Activated CD4-positive, alpha-beta T cell treated with anti-CD3 and anti-CD28 coated beads for 24 hours (primary cell): ENCODE measurements around the gene FARS2.

ENCODE experiments used
- DNase-seq, 2 donors: peaks; one replicate each; pipeline ENCODE4 v3.0.0-alpha.2; 2020; ENCODE audit warnings: low read depth in 2 of 2

The FARS2 gene

GRCh38 chr6:5580736-5581581 lies 319.6 kb downstream of the FARS2 start:
- no peak for DNase-seq

DNA sequence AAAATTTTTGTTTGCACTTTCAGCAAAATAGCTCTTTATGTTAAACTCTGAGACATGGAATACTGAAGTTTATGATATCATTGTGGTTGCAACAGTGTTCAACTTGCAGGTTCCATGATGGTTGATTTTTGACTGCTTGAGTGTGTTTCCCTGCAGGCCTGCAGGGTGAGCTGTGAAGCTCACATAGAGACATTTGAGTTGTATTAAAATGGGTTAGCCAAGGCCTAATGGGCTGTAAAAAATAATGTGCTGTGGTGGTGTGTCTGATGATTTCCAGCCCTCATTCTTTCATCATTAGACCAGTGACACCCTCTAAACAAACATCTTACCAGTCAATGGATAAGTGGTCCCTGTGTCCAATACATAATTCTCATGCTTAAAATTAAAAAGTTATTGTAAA lies 321.4 kb downstream of the FARS2 start:
- DNase-seq, result no peak

DNA sequence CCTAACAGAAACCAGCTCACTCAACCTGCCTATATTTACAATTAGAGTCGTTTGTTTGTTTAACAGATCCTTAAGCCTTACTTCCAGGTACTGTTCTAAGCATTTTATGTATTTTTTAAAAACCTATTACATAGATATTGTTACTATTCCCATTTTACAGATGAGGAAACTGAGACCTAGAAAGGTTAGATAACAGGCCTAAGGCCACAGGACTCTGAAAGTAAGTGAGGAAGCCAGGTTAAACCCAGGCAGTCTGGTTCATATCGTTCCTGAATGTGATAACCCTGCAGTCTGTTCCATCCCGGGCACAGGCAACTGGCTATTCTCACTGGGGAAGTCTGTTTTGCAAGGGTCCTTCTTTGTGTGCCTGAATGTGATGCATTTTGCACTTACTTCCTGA lies 322.2 kb downstream of the FARS2 start:
- no peak for DNase-seq

GRCh38 chr6:5584078-5584482 lies 322.8 kb downstream of the FARS2 start:
- DNase-seq, result no peak

- no peak for DNase-seq
These were observed 326.3 kb downstream of the FARS2 start for GRCh38 chr6:5587648-5588047.

DNA sequence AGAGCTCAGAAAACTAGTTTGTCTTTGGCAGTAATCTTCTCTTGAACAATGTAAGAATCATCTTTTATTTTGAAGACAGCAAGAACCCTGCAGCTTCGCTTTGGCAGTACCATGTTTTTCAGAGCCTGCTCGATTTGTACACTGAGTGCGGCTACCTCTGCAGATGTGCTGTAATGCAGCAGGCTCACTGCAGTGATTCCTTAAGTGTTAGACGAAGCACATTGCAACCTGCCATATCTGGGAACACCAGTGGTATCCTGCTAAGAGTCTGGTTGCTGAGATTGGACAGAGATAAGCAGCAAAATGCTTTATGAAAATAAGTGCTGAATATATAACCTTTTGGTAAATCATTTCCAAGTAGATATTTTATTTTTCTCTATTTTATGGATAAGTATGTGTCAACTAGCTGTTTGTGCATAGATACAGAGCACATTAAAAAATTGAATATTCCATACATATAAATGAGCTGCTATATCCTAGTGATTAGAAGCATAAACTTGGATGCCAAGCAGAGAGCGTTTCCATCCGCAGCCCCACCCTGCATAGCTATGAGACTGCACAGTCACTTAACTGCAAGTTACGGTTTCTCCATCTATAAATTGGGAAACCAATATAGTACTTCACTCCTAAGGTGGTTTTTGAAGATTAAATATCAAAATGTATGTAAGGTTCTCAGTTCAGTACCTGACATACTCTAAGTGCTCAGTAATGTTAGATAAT lies 328.3 kb downstream of the FARS2 start:
- DNase-seq, result no peak

DNA sequence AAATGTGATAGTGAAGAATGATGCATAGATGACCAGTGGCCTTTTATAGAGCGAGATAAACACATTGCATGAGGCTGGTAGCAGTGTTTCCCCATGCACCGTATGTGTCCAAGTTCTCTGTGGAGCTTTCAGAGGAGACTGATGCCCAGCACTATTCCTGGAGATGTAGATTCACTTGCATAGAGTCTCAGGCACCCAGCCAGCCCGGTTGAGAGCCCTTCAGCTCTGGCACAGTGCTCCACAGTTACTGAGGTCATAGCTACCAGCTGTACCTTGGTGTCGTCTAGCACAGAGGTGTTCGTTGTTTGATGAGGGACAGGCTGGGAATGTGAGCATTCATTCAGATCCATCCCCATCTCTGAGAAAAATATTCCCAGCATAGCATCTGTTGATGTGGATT lies 328.9 kb downstream of the FARS2 start:
- DNase-seq, result no peak

DNA sequence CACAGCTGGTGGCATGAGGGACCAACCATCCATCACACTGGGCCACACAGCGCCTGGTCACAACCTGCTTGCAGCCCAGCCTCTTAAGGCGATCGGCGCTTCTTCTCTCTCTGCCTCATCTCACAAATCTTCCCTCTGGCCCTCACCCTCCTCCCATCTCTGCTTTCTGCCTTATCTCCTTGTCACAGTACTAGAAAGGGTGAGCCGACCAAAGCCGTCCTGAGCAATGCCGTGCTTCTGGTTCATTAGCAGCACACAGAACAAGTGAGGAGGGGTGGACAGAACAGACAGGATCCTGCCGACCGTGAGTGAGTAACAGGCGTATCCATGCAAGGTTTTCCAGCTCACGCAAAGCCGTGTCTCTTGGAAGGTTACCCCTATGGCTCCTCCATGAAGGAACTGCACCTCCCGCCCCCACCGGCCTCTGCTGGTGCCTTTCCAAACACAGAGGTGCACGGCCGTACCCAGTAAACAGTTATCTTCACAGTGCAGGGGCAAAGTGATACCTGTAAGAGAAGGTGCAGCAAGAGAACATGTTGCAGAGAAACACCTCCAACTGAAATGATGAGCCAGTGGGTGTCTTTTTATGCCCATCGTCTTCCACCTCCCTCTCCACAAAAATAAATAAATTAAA lies 331.7 kb downstream of the FARS2 start:
- DNase-seq, result no peak

DNA sequence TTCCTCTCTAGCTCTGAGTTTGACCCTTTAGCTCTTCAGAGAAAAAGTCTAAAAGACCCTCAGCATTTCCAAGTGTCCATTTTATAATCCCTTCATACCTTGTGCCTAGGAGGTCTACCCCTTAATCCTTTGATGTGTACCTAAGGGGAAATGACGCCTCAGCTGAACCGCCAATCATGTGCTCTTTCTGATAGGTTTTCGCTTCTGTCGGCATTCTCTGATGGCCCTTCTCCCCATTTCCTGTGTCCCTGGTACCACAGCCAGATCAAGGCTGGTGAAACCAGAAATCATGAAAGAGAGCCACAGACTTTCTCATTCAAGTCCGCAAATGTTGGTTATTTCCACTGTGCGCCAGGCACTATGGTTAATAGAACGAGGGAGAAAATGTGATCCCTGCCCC lies 333.9 kb downstream of the FARS2 start:
- no peak for DNase-seq

GRCh38 chr6:5597413-5597812 lies 336.1 kb downstream of the FARS2 start:
- no peak for DNase-seq

- no peak for DNase-seq
These were observed 336.8 kb downstream of the FARS2 start for GRCh38 chr6:5598123-5598522.

GRCh38 chr6:5599127-5599526 lies 337.8 kb downstream of the FARS2 start:
- DNase-seq, result no peak

DNA sequence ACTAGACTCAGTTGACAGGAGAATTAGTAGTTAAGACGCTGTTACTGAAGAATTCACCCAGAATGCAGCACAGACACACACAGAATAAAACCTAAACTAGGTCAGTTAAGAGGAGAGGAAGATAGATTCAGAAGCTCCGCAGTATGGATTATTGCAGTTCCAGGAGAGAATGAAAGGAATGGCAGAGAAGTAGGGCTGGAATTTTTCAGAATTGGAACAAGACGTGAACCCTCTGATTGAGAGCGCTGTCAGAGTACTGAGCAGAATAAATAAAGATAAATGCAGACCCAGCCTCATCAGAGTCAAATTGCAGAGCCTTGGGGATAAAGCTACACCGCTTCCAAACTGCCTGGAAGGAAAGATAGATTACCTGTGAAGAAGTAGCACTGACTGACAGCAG lies 344.6 kb downstream of the FARS2 start:
- DNase-seq, result no peak

GRCh38 chr6:5606546-5606945 lies 345.2 kb downstream of the FARS2 start:
- DNase-seq, result no peak

GRCh38 chr6:5610640-5611039 lies 349.3 kb downstream of the FARS2 start:
- no peak for DNase-seq

DNA sequence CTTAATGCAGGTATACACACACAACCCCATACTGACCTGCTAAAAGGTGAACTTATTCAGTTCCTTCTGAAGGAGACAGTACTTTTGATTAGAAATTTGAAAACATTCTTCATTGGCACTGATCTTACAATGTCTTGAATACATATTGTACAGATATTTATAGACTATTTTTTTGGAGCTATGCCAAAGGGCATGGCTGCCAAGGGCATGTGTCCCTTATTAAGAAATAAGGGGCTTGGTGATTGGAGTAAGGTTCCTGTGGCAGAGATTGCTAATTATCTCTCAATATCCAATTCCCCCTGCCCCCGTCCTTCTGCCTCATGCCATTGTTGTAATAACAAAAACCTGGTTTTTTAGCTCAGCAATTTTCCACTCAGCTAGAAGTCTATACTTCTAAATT lies 355.9 kb downstream of the FARS2 start:
- no peak for DNase-seq

GRCh38 chr6:5619249-5619648 lies 357.9 kb downstream of the FARS2 start:
- no peak for DNase-seq

DNA sequence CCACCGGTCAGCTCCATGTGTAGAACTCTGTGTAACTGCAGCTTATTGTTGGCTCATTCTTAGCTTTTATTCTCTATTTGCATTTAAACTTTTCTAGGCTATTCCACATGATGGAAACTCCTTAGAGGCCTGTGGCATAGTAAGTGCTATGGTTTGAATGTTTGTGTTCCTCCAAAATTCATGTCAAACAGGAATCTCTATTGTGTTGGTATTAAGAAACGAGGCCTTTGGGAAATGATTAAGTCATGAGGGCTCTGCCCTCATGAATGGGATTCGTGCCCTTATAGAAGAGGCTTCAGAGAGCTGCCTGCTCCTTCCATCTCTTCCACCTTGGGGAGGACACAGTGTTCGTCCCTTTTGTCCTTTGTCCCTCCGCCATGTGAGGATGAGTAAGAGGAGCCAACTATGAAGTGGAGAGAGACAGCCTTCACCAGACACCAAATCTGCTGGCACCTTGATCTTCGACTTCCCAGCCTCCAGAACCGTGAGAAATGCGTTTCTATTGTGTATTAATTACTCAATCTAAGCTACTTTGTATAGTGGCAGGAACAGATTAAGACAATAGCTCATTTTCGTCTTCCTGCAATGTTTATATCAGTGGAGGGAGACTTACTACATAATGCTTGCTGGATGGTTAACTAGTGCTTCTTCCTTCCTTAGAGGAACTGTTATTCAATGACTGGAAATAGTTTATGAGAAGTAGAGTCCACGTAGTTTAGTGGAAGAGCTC lies 361.1 kb downstream of the FARS2 start:
- no peak for DNase-seq

GRCh38 chr6:5623769-5624168 lies 362.5 kb downstream of the FARS2 start:
- DNase-seq, result no peak

DNA sequence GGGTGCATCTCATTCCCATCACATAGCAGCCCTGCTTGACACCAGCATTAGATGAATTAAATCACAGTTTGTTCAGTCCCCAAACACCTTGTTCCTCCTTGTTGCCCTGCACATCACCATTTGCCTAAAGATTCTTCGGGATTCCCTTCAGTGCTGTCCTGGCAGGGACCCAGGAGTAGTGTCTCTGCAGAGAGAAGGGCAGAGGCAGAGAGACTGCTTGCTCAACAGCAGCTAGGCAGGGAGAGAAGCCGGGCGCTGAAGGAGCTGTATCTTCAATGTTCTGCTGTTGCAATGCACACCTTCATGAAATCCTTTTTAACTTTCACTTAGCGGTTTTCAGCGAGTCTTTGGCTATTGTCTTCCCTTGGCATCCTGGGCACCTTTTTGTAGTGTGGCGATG lies 362.9 kb downstream of the FARS2 start:
- no peak for DNase-seq

GRCh38 chr6:5626727-5627426 lies 365.6 kb downstream of the FARS2 start:
- DNase-seq, result no peak

- DNase-seq, result no peak
These were observed 369.3 kb downstream of the FARS2 start for GRCh38 chr6:5630636-5631035.
